Subcutaneous abdominal adipose tissue (tissue), 5 donors: ENCODE data around the gene TULP4.

Source experiments
- H3K27ac ChIP-seq: one replicate; pipeline ENCODE4 v1.7.0; 2013; ENCODE audit warnings: low read depth, mild to moderate bottlenecking, inconsistent platforms, low read length, moderate library complexity
- H3K27me3 ChIP-seq, 5 donors: one replicate each; pipeline ENCODE4 v1.7.0; 2013; ENCODE audit warnings: low read length in 5 of 5, inconsistent platforms in 1 of 5; ENCODE audit not compliant: control insufficient read depth in 5 of 5, insufficient read depth in 4 of 5
- H3K36me3 ChIP-seq, 5 donors: one replicate each; pipeline ENCODE4 v1.7.0; 2013; ENCODE audit warnings: low read length in 5 of 5; ENCODE audit not compliant: control insufficient read depth in 5 of 5, insufficient read depth in 5 of 5
- H3K4me1 ChIP-seq, 5 donors: one replicate each; pipeline ENCODE4 v1.7.0; 2013; ENCODE audit warnings: low read length in 5 of 5, mild to moderate bottlenecking in 3 of 5, moderate library complexity in 1 of 5; ENCODE audit not compliant: control insufficient read depth in 5 of 5, insufficient read depth in 5 of 5
- H3K4me3 ChIP-seq, 5 donors: one replicate each; pipeline ENCODE4 v1.7.0; 2013; ENCODE audit warnings: low read length in 5 of 5, low read depth in 1 of 5
- H3K9ac ChIP-seq, 5 donors: one replicate each; pipeline ENCODE4 v1.7.0; 2013; ENCODE audit warnings: low read length in 5 of 5, mild to moderate bottlenecking in 4 of 5, moderate library complexity in 3 of 5
- H3K9me3 ChIP-seq, 5 donors: one replicate each; pipeline ENCODE4 v1.7.0; 2013; ENCODE audit warnings: low read length in 5 of 5; ENCODE audit not compliant: control insufficient read depth in 5 of 5
- donor health status: healthy.
- donor health status: healthy.
- donor health status: healthy.
- donor health status: healthy.
- donor health status: healthy.

Gene TULP4

GRCh38 chr6:158480989-158481388 is 168.7 kb downstream of the TULP4 start:
- no peaks in the 10 kb centered on the region for H3K27me3 ChIP-seq
- no peaks in the 10 kb centered on the region for H3K4me1 ChIP-seq
- no peaks in the 10 kb centered on the region for H3K9me3 ChIP-seq
- H3K36me3 ChIP-seq = peaks cover 22 to 65% (median 54%) of the 10 kb centered on the region in 5 donors
- no peak overlapping the region for H3K27ac ChIP-seq
- H3K9ac ChIP-seq = no peak overlapping the region
- H3K4me3 ChIP-seq = no peak overlapping the region

- no peak overlapping the region for H3K9ac ChIP-seq
- H3K36me3 ChIP-seq = peaks cover 17 to 59% (median 49%) of the 10 kb centered on the region in 5 donors
- H3K4me3 ChIP-seq = no peak overlapping the region
- H3K27me3 ChIP-seq = no peaks in the 10 kb centered on the region
- no peaks in the 10 kb centered on the region for H3K4me1 ChIP-seq
- no peak overlapping the region for H3K27ac ChIP-seq
- no peaks in the 10 kb centered on the region for H3K9me3 ChIP-seq
Observed at GRCh38 chr6:158481690-158482473, 169.6 kb downstream of the TULP4 start.

- Histone ChIP-seq H3K4me1 (no peaks in the 10 kb centered on the region), H3K27me3 (no peaks in the 10 kb centered on the region), H3K4me3 (no peak overlapping the region), H3K9ac (no peak overlapping the region), H3K36me3 (peaks cover 8 to 51% (median 46%) of the 10 kb centered on the region in 5 donors), H3K9me3 (no peaks in the 10 kb centered on the region), H3K27ac (no peak overlapping the region)
Observed at GRCh38 chr6:158485431-158485830, 173.2 kb downstream of the TULP4 start.

GRCh38 chr6:158487495-158487894 is 175.2 kb downstream of the TULP4 start:
- Histone ChIP-seq H3K4me3 (no peak overlapping the region), H3K9ac (no peak overlapping the region), H3K27ac (no peak overlapping the region), H3K27me3 (no peaks in the 10 kb centered on the region), H3K9me3 (no peaks in the 10 kb centered on the region), H3K4me1 (no peaks in the 10 kb centered on the region), H3K36me3 (peaks cover 4 to 31% (median 26%) of the 10 kb centered on the region in 5 donors)

GRCh38 chr6:158488065-158488464 is 175.8 kb downstream of the TULP4 start:
- peaks cover 2 to 29% (median 25%) of the 10 kb centered on the region in 5 donors for H3K36me3 ChIP-seq
- no peaks in the 10 kb centered on the region for H3K9me3 ChIP-seq
- H3K27ac ChIP-seq = no peak overlapping the region
- H3K9ac ChIP-seq = no peak overlapping the region
- no peak overlapping the region for H3K4me3 ChIP-seq
- H3K4me1 ChIP-seq = no peaks in the 10 kb centered on the region
- H3K27me3 ChIP-seq = no peaks in the 10 kb centered on the region

GRCh38 chr6:158489441-158489840 is 177.2 kb downstream of the TULP4 start:
- H3K9me3 ChIP-seq = no peaks in the 10 kb centered on the region
- H3K4me1 ChIP-seq = no peaks in the 10 kb centered on the region
- H3K27ac ChIP-seq = no peak overlapping the region
- no peak overlapping the region for H3K9ac ChIP-seq
- H3K36me3 ChIP-seq = peaks cover 2 to 28% (median 26%) of the 10 kb centered on the region in 5 donors
- no peak overlapping the region for H3K4me3 ChIP-seq
- no peaks in the 10 kb centered on the region for H3K27me3 ChIP-seq

GRCh38 chr6:158492881-158493280 is 180.6 kb downstream of the TULP4 start:
- Histone ChIP-seq H3K27me3 (no peaks in the 10 kb centered on the region), H3K36me3 (peaks cover 0 to 38% (median 28%) of the 10 kb centered on the region in 5 donors)

GRCh38 chr6:158496700-158497099 is 184.4 kb downstream of the TULP4 start:
- Histone ChIP-seq H3K27ac (no peak overlapping the region), H3K9ac (no peak overlapping the region), H3K27me3 (no peaks in the 10 kb centered on the region), H3K36me3 (peaks cover 4 to 61% (median 55%) of the 10 kb centered on the region in 5 donors), H3K4me3 (no peak overlapping the region), H3K9me3 (no peaks in the 10 kb centered on the region), H3K4me1 (no peaks in the 10 kb centered on the region)

More at GRCh38 chr6:158492881-158493280, 180.6 kb downstream of the TULP4 start:
- H3K4me1 ChIP-seq = no peaks in the 10 kb centered on the region
- no peak overlapping the region for H3K27ac ChIP-seq
- no peaks in the 10 kb centered on the region for H3K9me3 ChIP-seq
- H3K9ac ChIP-seq = no peak overlapping the region
- H3K4me3 ChIP-seq = no peak overlapping the region

GRCh38 chr6:158497620-158498019 is 185.4 kb downstream of the TULP4 start:
- peaks cover 4 to 69% (median 60%) of the 10 kb centered on the region in 5 donors for H3K36me3 ChIP-seq

GRCh38 chr6:158498362-158498761 is 186.1 kb downstream of the TULP4 start:
- no peak overlapping the region for H3K4me3 ChIP-seq
- no peaks in the 10 kb centered on the region for H3K4me1 ChIP-seq
- no peak overlapping the region for H3K9ac ChIP-seq
- no peak overlapping the region for H3K27ac ChIP-seq
- H3K36me3 ChIP-seq = peaks cover 4 to 68% (median 62%) of the 10 kb centered on the region in 5 donors
- H3K27me3 ChIP-seq = no peaks in the 10 kb centered on the region
- no peaks in the 10 kb centered on the region for H3K9me3 ChIP-seq

More at GRCh38 chr6:158497620-158498019, 185.4 kb downstream of the TULP4 start:
- no peak overlapping the region for H3K27ac ChIP-seq
- no peaks in the 10 kb centered on the region for H3K9me3 ChIP-seq
- no peak overlapping the region for H3K4me3 ChIP-seq
- H3K27me3 ChIP-seq = no peaks in the 10 kb centered on the region
- no peak overlapping the region for H3K9ac ChIP-seq
- no peaks in the 10 kb centered on the region for H3K4me1 ChIP-seq
